ENCODE measurements around the gene MGP. TPM values are rescaled to one million over a fixed set of nuclear protein-coding genes. Genes with fewer than 3 reads are reported as not detected.

MGP gene
- polyA plus RNA-seq, 3 donors: not detected

GRCh38 chr12:14921218-14921617 lies 35.6 kb upstream of the MGP start:
- Histone ChIP-seq H3K27ac (ENCODE audit: low read depth in 1 of 2, low read length in 2 of 2) (no peak overlapping the region), H3K36me3 (replicated peaks in 1 of 2; ENCODE audit: control insufficient read depth in 1 of 2, insufficient read depth in 2 of 2, low read length in 2 of 2) (peaks cover 49 to 59% of the 10 kb centered on the region in 2 donors), H4K20me1 (ENCODE audit: insufficient read depth, low read length) (no peaks in the 10 kb centered on the region), H3K4me1 (ENCODE audit: control insufficient read depth in 1 of 2, insufficient read depth in 2 of 2, low read length in 2 of 2) (peaks cover 0 to 6% of the 10 kb centered on the region in 2 donors), H3K4me3 (replicated peaks in 1 of 3; ENCODE audit: low read depth in 2 of 3, low read length in 3 of 3) (no peak overlapping the region), H2AFZ (ENCODE audit: insufficient read depth, low read depth, low read length, poor library complexity, severe bottlenecking) (no peak overlapping the region), H3K4me2 (replicated peaks; ENCODE audit: extremely low read depth, low read length, poor library complexity, severe bottlenecking) (no peak overlapping the region), H3K9me3 (replicated peaks in 1 of 2; ENCODE audit: control insufficient read depth in 1 of 2, insufficient read depth in 1 of 2, low read length in 2 of 2) (no peaks in the 10 kb centered on the region), H3K79me2 (ENCODE audit: insufficient read depth, low read length) (no peaks in the 10 kb centered on the region), H3K27me3 (ENCODE audit: control insufficient read depth in 2 of 2, insufficient read depth in 2 of 2, low read length in 2 of 2) (no peaks in the 10 kb centered on the region), H3K9ac (ENCODE audit: insufficient read depth, low read length, poor library complexity, severe bottlenecking) (no peak overlapping the region)
- WGBS (ENCODE audit: insufficient coverage): 86% methylated on average over 2 of the region's 2 CpGs
- Mint-ChIP-seq H3K36me3 (peaks cover 61 to 65% of the 10 kb centered on the region in 2 donors), H3K27ac (no peak overlapping the region), H3K4me3 (no peak overlapping the region), H3K9me3 (peaks cover 0 to 1% (median 0%) of the 10 kb centered on the region in 7 donors), H3K27me3 (ENCODE audit: low read depth in 3 of 3) (peaks cover 0 to 3% (median 0%) of the 10 kb centered on the region in 3 donors), H3K4me1 (peaks cover 5% of the 10 kb centered on the region)
- TF ChIP-seq CTCF (IDR thresholded peaks at IDR 0.05): no peak
- intact Hi-C loops (cut with micrococcal nuclease): no loop called here
- DNase-seq: no peak

GRCh38 chr12:14920475-14921126 lies 34.9 kb upstream of the MGP start:
- Histone ChIP-seq H3K27ac (ENCODE audit: low read depth in 1 of 2, low read length in 2 of 2) (no peak overlapping the region), H4K20me1 (ENCODE audit: insufficient read depth, low read length) (no peaks in the 10 kb centered on the region), H3K79me2 (ENCODE audit: insufficient read depth, low read length) (no peaks in the 10 kb centered on the region), H3K27me3 (ENCODE audit: control insufficient read depth in 2 of 2, insufficient read depth in 2 of 2, low read length in 2 of 2) (no peaks in the 10 kb centered on the region), H3K36me3 (replicated peaks in 1 of 2; ENCODE audit: control insufficient read depth in 1 of 2, insufficient read depth in 2 of 2, low read length in 2 of 2) (peaks cover 55 to 66% of the 10 kb centered on the region in 2 donors), H3K9ac (ENCODE audit: insufficient read depth, low read length, poor library complexity, severe bottlenecking) (no peak overlapping the region), H2AFZ (ENCODE audit: insufficient read depth, low read depth, low read length, poor library complexity, severe bottlenecking) (no peak overlapping the region), H3K4me1 (ENCODE audit: control insufficient read depth in 1 of 2, insufficient read depth in 2 of 2, low read length in 2 of 2) (peaks cover 0 to 6% of the 10 kb centered on the region in 2 donors), H3K9me3 (replicated peaks in 1 of 2; ENCODE audit: control insufficient read depth in 1 of 2, insufficient read depth in 1 of 2, low read length in 2 of 2) (no peaks in the 10 kb centered on the region), H3K4me3 (replicated peaks in 1 of 3; ENCODE audit: low read depth in 2 of 3, low read length in 3 of 3) (no peak overlapping the region), H3K4me2 (replicated peaks; ENCODE audit: extremely low read depth, low read length, poor library complexity, severe bottlenecking) (no peak overlapping the region)
- peaks cover 67 to 70% of the 10 kb centered on the region in 2 donors for H3K36me3 Mint-ChIP-seq
- H3K4me3 Mint-ChIP-seq: no peak overlapping the region
- peaks cover 0 to 3% (median 0%) of the 10 kb centered on the region in 3 donors for H3K27me3 Mint-ChIP-seq (ENCODE audit: low read depth in 3 of 3)
- H3K9me3 Mint-ChIP-seq: peaks cover 0 to 1% (median 0%) of the 10 kb centered on the region in 7 donors
- WGBS (ENCODE audit: insufficient coverage): 43% methylated on average over 5 of the region's 7 CpGs
- DNase-seq: no peak
- no peak for TF ChIP-seq CTCF (IDR thresholded peaks at IDR 0.05)
- H3K4me1 Mint-ChIP-seq: peaks cover 5% of the 10 kb centered on the region
- intact Hi-C loops (cut with micrococcal nuclease): no loop called here
- H3K27ac Mint-ChIP-seq: no peak overlapping the region

Data from CD14-positive monocyte (primary cell).